Thoracic aorta (tissue), 2 donors: ENCODE measurements around the gene EGF. TPM values are rescaled to one million over a fixed set of nuclear protein-coding genes. Genes with fewer than 3 reads are reported as not detected.

ENCODE experiments used
- ATAC-seq: fragments of 150-250 bp; one replicate; pipeline ENCODE4 v1.8.0; 2017; ENCODE audit warnings: low read depth; ENCODE audit not compliant: insufficient number of reproducible peaks, low FRiP score
- DNase-seq: peaks from one replicate; pipeline ENCODE4 v3.0.0-alpha.2; 2020; ENCODE audit warnings: low spot score
- H3K27ac ChIP-seq, 2 donors: fragments of 200-600 bp; sonication (generic); 1 replicate in 1 of 2; 2 replicates in 1 of 2; pipeline ENCODE4 v1.5.1; 2016; ENCODE audit warnings: mild to moderate bottlenecking in 2 of 2, moderate library complexity in 2 of 2
- H3K27me3 ChIP-seq: fragments of 200-600 bp; sonication (generic); replicated peaks from 2 replicates; pipeline ENCODE4 v1.6.0; 2016; ENCODE audit warnings: mild to moderate bottlenecking; ENCODE audit not compliant: insufficient read depth
- H3K36me3 ChIP-seq: fragments of 200-600 bp; sonication (generic); one replicate; pipeline ENCODE4 v1.5.1; 2016
- H3K4me1 ChIP-seq, 2 donors: fragments of 200-600 bp; sonication (generic); 1 replicate in 1 of 2; 2 replicates in 1 of 2; pipeline versions ENCODE4 v1.5.1 to v1.6.0; 2016; ENCODE audit warnings: low read depth in 2 of 2, mild to moderate bottlenecking in 1 of 2; ENCODE audit not compliant: control insufficient read depth in 1 of 2
- H3K4me3 ChIP-seq: fragments of 200-600 bp; sonication (generic); 2 replicates; pipeline ENCODE4 v1.5.1; 2016; ENCODE audit warnings: mild to moderate bottlenecking
- H3K9me3 ChIP-seq: fragments of 200-600 bp; sonication (generic); 2 replicates; pipeline ENCODE4 v1.5.1; 2016
- CTCF ChIP-seq: fragments of 200-600 bp; sonication (generic); IDR thresholded peaks from one replicate; pipeline ENCODE4 v1.5.1; 2019; ENCODE audit warnings: antibody characterized with exemption
- total RNA-seq, 2 donors: library from RNA; depleted of rRNA; stranded (reverse); fragments of >200 nt; gene quantifications; one replicate each; pipeline versions ENCODE4 v1.1.0 to v1.2.3, GENCODE V29; 2016

The EGF gene
- total RNA-seq, 2 donors from 2014 or later = not detected

- no peaks in the 10 kb centered on the region for H3K36me3 ChIP-seq
- no peak overlapping the region for H3K27ac ChIP-seq
- H3K27me3 ChIP-seq = no peaks in the 10 kb centered on the region
- no peak overlapping the region for H3K4me3 ChIP-seq
- H3K4me1 ChIP-seq = no peaks in the 10 kb centered on the region
- no peak for TF ChIP-seq CTCF
- no peak for DNase-seq
- no peaks in the 10 kb centered on the region for H3K9me3 ChIP-seq
- ATAC-seq = no peak
Measured at GRCh38 chr4:109914322-109914721, 1.6 kb downstream of the EGF start.

DNA sequence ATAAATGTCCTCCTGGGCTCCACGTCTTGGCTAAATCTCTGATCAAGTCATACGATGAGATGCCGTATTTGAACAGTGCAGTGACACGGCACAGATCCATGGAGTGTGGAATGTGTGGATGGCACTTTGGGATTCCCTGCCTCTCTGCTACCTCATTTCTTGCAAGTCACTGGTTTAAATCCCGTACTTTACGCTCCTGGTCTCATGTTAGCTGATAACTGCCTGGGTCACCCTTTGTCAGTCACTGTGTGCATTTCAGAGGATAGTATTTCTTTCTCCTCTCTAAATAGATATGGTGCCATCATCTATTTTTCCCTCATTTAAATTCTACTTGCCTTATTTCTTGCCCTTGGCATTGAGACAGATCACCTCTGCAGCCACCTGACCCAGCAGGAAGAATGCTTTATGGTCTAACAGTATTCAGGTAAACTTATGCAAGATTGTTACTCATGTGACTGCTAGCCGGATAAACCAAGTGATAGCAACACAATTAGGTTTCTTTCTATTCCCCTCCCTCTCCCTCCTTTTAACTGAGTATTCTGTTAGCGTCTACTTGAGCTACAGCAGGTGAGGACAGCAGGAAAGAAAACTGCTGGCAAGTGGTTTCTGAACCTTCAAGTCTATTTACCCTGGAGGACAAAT is 2.8 kb downstream of the EGF start:
- no peak for TF ChIP-seq CTCF
- H3K27me3 ChIP-seq = no peaks in the 10 kb centered on the region
- H3K9me3 ChIP-seq = no peaks in the 10 kb centered on the region
- no peak overlapping the region for H3K4me3 ChIP-seq
- H3K4me1 ChIP-seq = no peaks in the 10 kb centered on the region
- no peak for DNase-seq
- ATAC-seq = no peak
- no peak overlapping the region for H3K27ac ChIP-seq
- no peaks in the 10 kb centered on the region for H3K36me3 ChIP-seq

GRCh38 chr4:109916027-109916409 is 3.3 kb downstream of the EGF start:
- Histone ChIP-seq H3K9me3 (no peaks in the 10 kb centered on the region), H3K27ac (no peak overlapping the region), H3K4me1 (no peaks in the 10 kb centered on the region), H3K4me3 (no peak overlapping the region), H3K36me3 (no peaks in the 10 kb centered on the region), H3K27me3 (no peaks in the 10 kb centered on the region)
- DNase-seq (no peak), ATAC-seq (no peak)
- no peak for TF ChIP-seq CTCF

GRCh38 chr4:109921384-109921808 is 8.7 kb downstream of the EGF start:
- TF ChIP-seq CTCF = no peak
- no peak overlapping the region for H3K4me3 ChIP-seq
- DNase-seq = no peak
- no peaks in the 10 kb centered on the region for H3K4me1 ChIP-seq
- H3K9me3 ChIP-seq = no peaks in the 10 kb centered on the region
- no peak for ATAC-seq
- no peak overlapping the region for H3K27ac ChIP-seq
- H3K27me3 ChIP-seq = no peaks in the 10 kb centered on the region
- no peaks in the 10 kb centered on the region for H3K36me3 ChIP-seq

DNA sequence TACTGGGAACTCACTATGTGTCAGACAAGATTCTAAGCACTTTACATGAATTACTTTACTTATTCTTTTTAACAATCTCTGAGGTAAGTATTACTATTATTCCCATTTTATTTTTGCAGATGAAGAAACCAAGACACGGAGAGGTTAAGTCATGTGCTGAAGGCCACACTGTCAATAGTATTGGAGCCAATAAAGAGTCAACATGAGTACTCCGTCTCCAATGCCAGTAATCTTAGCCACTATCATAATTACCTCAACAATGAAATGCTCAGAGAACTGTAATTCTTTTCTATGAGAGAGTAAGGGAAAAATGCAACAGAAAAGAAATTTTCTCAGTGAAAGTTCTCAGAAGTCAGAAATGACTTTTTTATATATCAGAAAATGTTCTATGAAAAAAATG is 12.7 kb downstream of the EGF start:
- TF ChIP-seq CTCF = no peak

More for the DNA sequence above, 12.7 kb downstream of the EGF start:
- no peak for ATAC-seq
- H3K27me3 ChIP-seq = no peaks in the 10 kb centered on the region
- no peak overlapping the region for H3K4me3 ChIP-seq
- H3K36me3 ChIP-seq = no peaks in the 10 kb centered on the region
- no peaks in the 10 kb centered on the region for H3K4me1 ChIP-seq
- no peak overlapping the region for H3K27ac ChIP-seq
- no peak for DNase-seq
- no peaks in the 10 kb centered on the region for H3K9me3 ChIP-seq
